ENCODE data around the gene CBFA2T3. TPM values are rescaled to one million over a fixed set of nuclear protein-coding genes. Genes with fewer than 3 reads are reported as not detected.

CBFA2T3 gene
- total RNA-seq, 2 experiments from 2014 or later = not detected

GRCh38 chr16:88830783-88831182 is 146.2 kb downstream of the CBFA2T3 start:
- ChIA-PET POLR2A (no interaction called here), CTCF (interaction anchor here (1.1 kb wide), 1 partner anchor 27 kb away, joined by 3 read pairs; no protein-coding TSS in a partner anchor)
- Mint-ChIP-seq H3K4me3 (no peak overlapping the region), H3K4me1 (no peaks in the 10 kb centered on the region), H3K27me3 (no peaks in the 10 kb centered on the region), H3K36me3 (ENCODE audit: low read depth) (no peaks in the 10 kb centered on the region), H3K9me3 (no peaks in the 10 kb centered on the region), H3K27ac (no peak overlapping the region)
- no peak for DNase-seq

- CTCF ChIA-PET = interaction anchor here (1.1 kb wide), 1 partner anchor 28 kb away, joined by 3 read pairs; no protein-coding TSS in a partner anchor
- POLR2A ChIA-PET = no interaction called here
Observed at GRCh38 chr16:88830258-88830657, 146.7 kb downstream of the CBFA2T3 start.

GRCh38 chr16:88828711-88829110 is 148.3 kb downstream of the CBFA2T3 start:
- POLR2A ChIA-PET = no interaction called here
- no peak overlapping the region for H3K4me3 Mint-ChIP-seq
- H3K27ac Mint-ChIP-seq = no peak overlapping the region

More at GRCh38 chr16:88830258-88830657, 146.7 kb downstream of the CBFA2T3 start:
- H3K9me3 Mint-ChIP-seq = no peaks in the 10 kb centered on the region
- no peaks in the 10 kb centered on the region for H3K27me3 Mint-ChIP-seq
- H3K27ac Mint-ChIP-seq = no peak overlapping the region
- no peak for DNase-seq
- no peak overlapping the region for H3K4me3 Mint-ChIP-seq
- H3K4me1 Mint-ChIP-seq = no peaks in the 10 kb centered on the region
- H3K36me3 Mint-ChIP-seq (ENCODE audit: low read depth) = no peaks in the 10 kb centered on the region

GRCh38 chr16:88827727-88828126 is 149.3 kb downstream of the CBFA2T3 start:
- no peak for DNase-seq
- Mint-ChIP-seq H3K36me3 (ENCODE audit: low read depth) (no peaks in the 10 kb centered on the region), H3K27me3 (no peaks in the 10 kb centered on the region), H3K9me3 (no peaks in the 10 kb centered on the region), H3K27ac (no peak overlapping the region), H3K4me1 (no peaks in the 10 kb centered on the region), H3K4me3 (no peak overlapping the region)
- ChIA-PET CTCF (interaction anchor here (0.9 to 1.0 kb wide), 3 partner anchors 11 to 30 kb away, joined by 3 read pairs; no protein-coding TSS in a partner anchor), POLR2A (no interaction called here)

More at GRCh38 chr16:88828711-88829110, 148.3 kb downstream of the CBFA2T3 start:
- CTCF ChIA-PET = interaction anchor here (0.6 kb wide), 1 partner anchor 1094 kb away, joined by 3 read pairs; no protein-coding TSS in a partner anchor
- Mint-ChIP-seq H3K4me1 (no peaks in the 10 kb centered on the region), H3K9me3 (no peaks in the 10 kb centered on the region), H3K36me3 (ENCODE audit: low read depth) (no peaks in the 10 kb centered on the region), H3K27me3 (no peaks in the 10 kb centered on the region)
- no peak for DNase-seq

- Mint-ChIP-seq H3K36me3 (ENCODE audit: low read depth) (no peaks in the 10 kb centered on the region), H3K9me3 (no peaks in the 10 kb centered on the region), H3K27me3 (no peaks in the 10 kb centered on the region), H3K4me3 (no peak overlapping the region), H3K27ac (no peak overlapping the region), H3K4me1 (no peaks in the 10 kb centered on the region)
- DNase-seq = no peak
- POLR2A ChIA-PET = no interaction called here
- CTCF ChIA-PET = interaction anchor here (0.6 kb wide), 1 partner anchor 153 kb away, joined by 4 read pairs; no protein-coding TSS in a partner anchor
Observed at GRCh38 chr16:88826070-88826840, 150.8 kb downstream of the CBFA2T3 start.

GRCh38 chr16:88825146-88825545 is 151.9 kb downstream of the CBFA2T3 start:
- no peak for DNase-seq
- Mint-ChIP-seq H3K4me1 (no peaks in the 10 kb centered on the region), H3K27me3 (no peaks in the 10 kb centered on the region), H3K4me3 (no peak overlapping the region), H3K27ac (no peak overlapping the region), H3K9me3 (no peaks in the 10 kb centered on the region), H3K36me3 (ENCODE audit: low read depth) (no peaks in the 10 kb centered on the region)
- ChIA-PET POLR2A (no interaction called here), CTCF (no interaction called here)

Other genes with a start within 250 kb of the CBFA2T3 start
- gene PIEZO1, start 192.0 kb downstream of the CBFA2T3 start, total RNA-seq = 100 to 1,000 TPM; 239 to 303 TPM
- gene CDT1, start 173.4 kb downstream of the CBFA2T3 start, total RNA-seq = 100 to 1,000 TPM; 113 to 119 TPM
- 100 to 1,000 TPM in 1 of 2 experiments, 10 to 100 TPM in 1; 86.2 to 112 TPM for gene APRT, start 165.3 kb downstream of the CBFA2T3 start, total RNA-seq
- 10 to 100 TPM; 29.4 to 35.7 TPM for gene GALNS, start 120.3 kb downstream of the CBFA2T3 start, total RNA-seq
- 10 to 100 TPM; 47.7 to 55.7 TPM for gene TRAPPC2L, start 120.1 kb downstream of the CBFA2T3 start, total RNA-seq
- gene PABPN1L, start 110.5 kb downstream of the CBFA2T3 start, total RNA-seq = not detected
- 10 to 100 TPM; 57.3 to 62.0 TPM for gene ACSF3, start 116.6 kb upstream of the CBFA2T3 start, total RNA-seq
- gene CDH15, start 194.5 kb upstream of the CBFA2T3 start, total RNA-seq = not detected
- 1 to 10 TPM; 1.8 to 2.8 TPM for gene SLC22A31, start 223.3 kb upstream of the CBFA2T3 start, total RNA-seq
- gene ZNF778, start 240.5 kb upstream of the CBFA2T3 start, total RNA-seq = 1 to 10 TPM; 8.3 to 9.2 TPM

All from activated CD4-positive, alpha-beta T cell treated with anti-CD3 and anti-CD28 coated beads, Interleukin-2, amount 10 ng/mL, durations not matched to agents 7 days and 5 days (primary cell).